Activated B cell treated with CpG ODN at 0.5 μM for 24 hours (primary cell): Measurements from ENCODE around the gene LGALS1. TPM values are rescaled to one million over a fixed set of nuclear protein-coding genes. Genes with fewer than 3 reads are reported as not detected.

ENCODE experiments used
- ATAC-seq: fragments of 200-7000 bp; cut with Tn5 transposase; one replicate; pipeline ENCODE4 v1.10.0; 2021; ENCODE audit warnings: low read depth, mild to moderate bottlenecking, moderate library complexity
- CTCF ChIA-PET: fragments of 350-600 bp; sonication (Branson Sonifier 250); formaldehyde crosslinking; loops from one replicate; lab custom pipeline; 2021; ENCODE audit warnings: antibody characterized with exemption; lab: Charles Lee
- POLR2A ChIA-PET: fragments of 350-600 bp; sonication (Branson Sonifier 250); formaldehyde crosslinking; loops from one replicate; lab custom pipeline; 2021; ENCODE audit warnings: antibody characterized with exemption; lab: Charles Lee
- DNase-seq: peaks from one replicate; pipeline ENCODE4 v3.0.0; 2022
- H3K27ac Mint-ChIP-seq: one replicate; pipeline ENCODE4 v1.8.0; 2020; ENCODE audit warnings: mixed read lengths
- H3K27me3 Mint-ChIP-seq: one replicate; pipeline ENCODE4 v1.8.0; 2021; ENCODE audit warnings: mixed read lengths
- H3K36me3 Mint-ChIP-seq: one replicate; pipeline ENCODE4 v1.8.0; 2021; ENCODE audit warnings: low read depth, mixed read lengths
- H3K4me1 Mint-ChIP-seq: one replicate; pipeline ENCODE4 v1.8.0; 2021; ENCODE audit warnings: mixed read lengths
- H3K4me3 Mint-ChIP-seq: one replicate; pipeline ENCODE4 v1.8.0; 2020; ENCODE audit warnings: mild to moderate bottlenecking, mixed read lengths
- H3K9me3 Mint-ChIP-seq: one replicate; pipeline ENCODE4 v1.8.0; 2020; ENCODE audit warnings: mixed read lengths
- CTCF ChIP-seq: fragments of 200-600 bp; IDR thresholded peaks from one replicate; pipeline ENCODE4 v1.8.0; 2022; ENCODE audit warnings: antibody characterized with exemption, mild to moderate bottlenecking
- intact Hi-C: fragments of 100-400 bp; cut with micrococcal nuclease; formaldehyde crosslinking; loops from one replicate; pipeline ENCODE4 v1.15.1; 2024
- total RNA-seq: library from RNA; stranded (reverse); gene quantifications from 2 replicates; pipeline ENCODE4 v1.2.3, GENCODE V29; 2022

LGALS1 gene
- total RNA-seq, 1 donor from 2014 or later = 230 TPM

- peaks cover 39% of the 10 kb centered on the region for H3K36me3 Mint-ChIP-seq
- no peaks in the 10 kb centered on the region for H3K27me3 Mint-ChIP-seq
- intact Hi-C loops = no loop called here
- H3K4me3 Mint-ChIP-seq = peak overlapping the region; percentile 95
- DNase-seq = no peak
- ChIA-PET POLR2A (interaction anchor here (0.6 to 5.5 kb wide), 10 partner anchors 9 to 45 kb away, joined by 3 to 55 read pairs (median 12); partner anchors contain the start of genes GGA1, LGALS1, NOL12 and PDXP), CTCF (interaction anchor here (1.0 to 7.1 kb wide), 10 partner anchors 14 to 42 kb away, joined by 3 to 163 read pairs (median 36); partner anchors contain the start of genes GGA1, LGALS1, NOL12 and PDXP)
- no peaks in the 10 kb centered on the region for H3K9me3 Mint-ChIP-seq
- H3K27ac Mint-ChIP-seq = peak overlapping the region; percentile 93
- peaks cover 55% of the 10 kb centered on the region for H3K4me1 Mint-ChIP-seq
- TF ChIP-seq CTCF = no peak
- no peak for ATAC-seq
Measured at GRCh38 chr22:37640591-37641560, 34.6 kb upstream of the LGALS1 start.

GRCh38 chr22:37641561-37641949 is 33.9 kb upstream of the LGALS1 start:
- peak overlapping the region; percentile 24 for H3K4me3 Mint-ChIP-seq
- no peaks in the 10 kb centered on the region for H3K27me3 Mint-ChIP-seq
- peak overlapping the region; percentile 3 for H3K27ac Mint-ChIP-seq
- H3K4me1 Mint-ChIP-seq = peaks cover 49% of the 10 kb centered on the region
- H3K36me3 Mint-ChIP-seq = peaks cover 42% of the 10 kb centered on the region
- H3K9me3 Mint-ChIP-seq = no peaks in the 10 kb centered on the region
- POLR2A ChIA-PET = interaction anchor here (1.1 to 5.5 kb wide), 7 partner anchors 8 to 45 kb away, joined by 3 to 55 read pairs (median 34); partner anchors contain the start of genes GGA1, LGALS1, NOL12 and PDXP
- intact Hi-C loops = no loop called here
- no peak for ATAC-seq
- TF ChIP-seq CTCF = no peak
- CTCF ChIA-PET = interaction anchor here (1.0 to 7.1 kb wide), 13 partner anchors 9 to 222 kb away, joined by 3 to 163 read pairs (median 26); partner anchors contain the start of genes GGA1, LGALS1, NOL12 and PDXP
- no peak for DNase-seq

GRCh38 chr22:37643225-37643847 is 32.1 kb upstream of the LGALS1 start:
- intact Hi-C loops = loop anchor here (1.0 kb wide), 5 partner anchors 10 to 43 kb away; partner anchors contain the start of genes NOL12 and PDXP

GRCh38 chr22:37647317-37647716 is 28.1 kb upstream of the LGALS1 start:
- intact Hi-C loops = no loop called here
- Mint-ChIP-seq H3K27me3 (no peaks in the 10 kb centered on the region), H3K27ac (no peak overlapping the region), H3K36me3 (peaks cover 78% of the 10 kb centered on the region), H3K9me3 (no peaks in the 10 kb centered on the region), H3K4me1 (peaks cover 15% of the 10 kb centered on the region), H3K4me3 (no peak overlapping the region)
- ATAC-seq (no peak), DNase-seq (no peak)
- TF ChIP-seq CTCF = no peak
- ChIA-PET CTCF (no interaction called here), POLR2A (no interaction called here)

More at GRCh38 chr22:37643225-37643847, 32.1 kb upstream of the LGALS1 start:
- Mint-ChIP-seq H3K9me3 (no peaks in the 10 kb centered on the region), H3K27ac (peak overlapping the region; percentile 59), H3K27me3 (no peaks in the 10 kb centered on the region), H3K4me3 (peak overlapping the region; percentile 28), H3K4me1 (peaks cover 34% of the 10 kb centered on the region), H3K36me3 (peaks cover 55% of the 10 kb centered on the region)
- CTCF ChIA-PET = interaction anchor here (0.7 to 7.1 kb wide), 22 partner anchors 8 to 220 kb away, joined by 3 to 163 read pairs (median 9); partner anchors contain the start of genes GGA1, LGALS1, NOL12 and PDXP
- DNase-seq = peak; percentile 85
- TF ChIP-seq CTCF = peak; percentile 64
- ATAC-seq = peak; percentile 80
- POLR2A ChIA-PET = interaction anchor here (0.6 to 5.5 kb wide), 13 partner anchors 10 to 43 kb away, joined by 3 to 55 read pairs (median 10); partner anchors contain the start of genes GGA1, LGALS1, NOL12 and PDXP
